ENCODE results near the gene SAMD4A. TPM values are rescaled to one million over a fixed set of nuclear protein-coding genes. Genes with fewer than 3 reads are reported as not detected.

SAMD4A gene
- total RNA-seq, 2 donors from 2014 or later = 1.9 to 8.0 TPM

- TF ChIP-seq CTCF (conservative IDR thresholded peaks at IDR 0.05) = no peak
- H3K27ac ChIP-seq (ENCODE audit: low read depth, low read length) = no peak overlapping the region
- H3K9me3 Mint-ChIP-seq = no peaks in the 10 kb centered on the region
These were observed 142.9 kb downstream of the SAMD4A start for GRCh38 chr14:54709867-54710266.

GRCh38 chr14:54711312-54711711, 144.4 kb downstream of the SAMD4A start:
- no peaks in the 10 kb centered on the region for H3K27me3 Mint-ChIP-seq (ENCODE audit: insufficient read depth)
- Histone ChIP-seq H3K4me3 (ENCODE audit: low read length) (no peak overlapping the region), H3K9me3 (ENCODE audit: control insufficient read depth, low read length) (no peaks in the 10 kb centered on the region), H3K27me3 (ENCODE audit: control insufficient read depth, insufficient read depth, low read length, poor library complexity, severe bottlenecking) (no peaks in the 10 kb centered on the region), H3K9ac (ENCODE audit: extremely low read depth, low read length, poor library complexity, severe bottlenecking) (no peak overlapping the region), H3K27ac (ENCODE audit: low read depth, low read length) (no peak overlapping the region), H3K4me1 (ENCODE audit: control insufficient read depth, insufficient read depth, low read length) (no peaks in the 10 kb centered on the region), H3K36me3 (ENCODE audit: control insufficient read depth, insufficient read depth, low read length) (no peaks in the 10 kb centered on the region)
- WGBS, 2 experiments (ENCODE audit: insufficient coverage in 1 of 2, insufficient read length in 1 of 2) = 90 to 93% methylated on average over 2 to 5 of the region's 5 CpGs
- H3K4me3 Mint-ChIP-seq = no peak overlapping the region
- no peak for TF ChIP-seq CTCF (conservative IDR thresholded peaks at IDR 0.05)
- H3K4me1 Mint-ChIP-seq = no peaks in the 10 kb centered on the region
- DNase-seq = no peak
- no peak overlapping the region for H3K27ac Mint-ChIP-seq
- no peaks in the 10 kb centered on the region for H3K9me3 Mint-ChIP-seq
- H3K36me3 Mint-ChIP-seq (ENCODE audit: low read depth) = no peaks in the 10 kb centered on the region

More at GRCh38 chr14:54709867-54710266, 142.9 kb downstream of the SAMD4A start:
- Histone ChIP-seq H3K4me1 (ENCODE audit: control insufficient read depth, insufficient read depth, low read length) (no peaks in the 10 kb centered on the region), H3K27me3 (ENCODE audit: control insufficient read depth, insufficient read depth, low read length, poor library complexity, severe bottlenecking) (no peaks in the 10 kb centered on the region), H3K9me3 (ENCODE audit: control insufficient read depth, low read length) (no peaks in the 10 kb centered on the region), H3K9ac (ENCODE audit: extremely low read depth, low read length, poor library complexity, severe bottlenecking) (no peak overlapping the region), H3K4me3 (ENCODE audit: low read length) (no peak overlapping the region), H3K36me3 (ENCODE audit: control insufficient read depth, insufficient read depth, low read length) (no peaks in the 10 kb centered on the region)
- H3K27ac Mint-ChIP-seq = no peak overlapping the region
- DNase-seq = no peak
- H3K36me3 Mint-ChIP-seq (ENCODE audit: low read depth) = no peaks in the 10 kb centered on the region
- no peak overlapping the region for H3K4me3 Mint-ChIP-seq
- H3K27me3 Mint-ChIP-seq (ENCODE audit: insufficient read depth) = no peaks in the 10 kb centered on the region
- no peaks in the 10 kb centered on the region for H3K4me1 Mint-ChIP-seq

GRCh38 chr14:54711812-54712464, 145.0 kb downstream of the SAMD4A start:
- no peaks in the 10 kb centered on the region for H3K9me3 Mint-ChIP-seq
- no peaks in the 10 kb centered on the region for H3K36me3 ChIP-seq (ENCODE audit: control insufficient read depth, insufficient read depth, low read length)
- H3K4me1 Mint-ChIP-seq = no peaks in the 10 kb centered on the region
- no peak for DNase-seq
- H3K36me3 Mint-ChIP-seq (ENCODE audit: low read depth) = no peaks in the 10 kb centered on the region
- TF ChIP-seq CTCF (conservative IDR thresholded peaks at IDR 0.05) = no peak
- 77 to 91% methylated on average over 3 to 5 of the region's 5 CpGs for WGBS, 2 experiments (ENCODE audit: insufficient coverage in 1 of 2, insufficient read length in 1 of 2)
- no peak overlapping the region for H3K27ac ChIP-seq (ENCODE audit: low read depth, low read length)
- no peaks in the 10 kb centered on the region for H3K27me3 Mint-ChIP-seq (ENCODE audit: insufficient read depth)
- H3K27ac Mint-ChIP-seq = no peak overlapping the region
- H3K4me1 ChIP-seq (ENCODE audit: control insufficient read depth, insufficient read depth, low read length) = no peaks in the 10 kb centered on the region
- no peak overlapping the region for H3K9ac ChIP-seq (ENCODE audit: extremely low read depth, low read length, poor library complexity, severe bottlenecking)
- no peak overlapping the region for H3K4me3 Mint-ChIP-seq
- H3K9me3 ChIP-seq (ENCODE audit: control insufficient read depth, low read length) = no peaks in the 10 kb centered on the region
- no peak overlapping the region for H3K4me3 ChIP-seq (ENCODE audit: low read length)
- H3K27me3 ChIP-seq (ENCODE audit: control insufficient read depth, insufficient read depth, low read length, poor library complexity, severe bottlenecking) = no peaks in the 10 kb centered on the region
